OCI-LY7 (cell line): ENCODE results near the gene ABHD1.

Source experiments
- EZH2phosphoT487 ChIP-seq: fragments of 200-600 bp; sonication (generic); IDR thresholded peaks from 2 replicates; pipeline ENCODE4 v1.6.1; 2018; ENCODE audit warnings: low read depth, borderline replicate concordance, mild to moderate bottlenecking, mixed run types, antibody characterized with exemption, low read length, moderate library complexity, mixed read lengths
- TF ChIP-seq, protein P1 (sequence below): fragments of 200-600 bp; sonication (generic); conservative IDR thresholded peaks from 2 replicates; pipeline ENCODE4 v1.5.1; 2014; ENCODE audit warnings: mild to moderate bottlenecking, antibody characterized with exemption, low read length, moderate library complexity, mixed read lengths

DNA sequence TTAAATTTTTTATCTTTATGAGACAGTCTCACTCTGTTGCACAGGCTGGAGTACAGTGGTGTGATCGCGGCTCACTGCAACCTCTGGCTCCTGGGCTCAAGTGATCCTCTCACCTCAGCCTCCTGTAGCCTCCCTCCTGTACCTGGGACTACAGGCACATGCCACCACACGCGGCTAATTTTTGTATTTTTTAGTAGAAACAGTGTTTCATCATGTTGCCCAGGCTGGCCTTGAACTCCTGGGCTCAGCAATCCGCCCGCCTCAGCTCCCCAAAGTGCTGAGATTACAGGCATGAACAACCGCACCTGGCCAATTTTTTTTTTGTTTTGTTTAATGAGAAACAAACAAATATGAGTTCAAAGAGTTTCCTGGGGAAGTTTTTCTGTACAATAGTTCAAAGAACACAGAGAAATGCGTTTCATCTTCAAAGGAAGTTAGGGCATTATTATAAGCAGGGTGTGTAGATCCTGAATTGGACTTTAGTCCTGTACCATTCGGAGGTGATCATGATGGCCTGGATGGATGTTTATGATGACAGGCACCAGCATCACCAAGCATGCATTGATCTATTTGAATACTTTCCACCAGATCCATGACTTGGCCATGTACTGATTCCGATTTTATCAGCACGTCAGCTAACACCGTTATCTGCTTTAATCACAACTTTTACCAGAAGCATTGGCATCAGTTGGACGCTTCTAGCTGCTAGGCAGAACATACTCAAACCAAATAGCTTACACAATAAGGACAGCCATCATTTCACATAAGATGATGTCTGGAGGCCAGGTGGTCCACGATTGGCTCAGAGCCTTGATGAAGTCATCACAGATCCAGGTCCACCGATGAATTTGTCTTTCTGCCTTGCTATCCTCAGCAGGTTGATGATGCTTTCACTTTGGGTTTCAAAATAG lies 54.1 kb downstream of the ABHD1 start:
- TF ChIP-seq, protein P1, sequence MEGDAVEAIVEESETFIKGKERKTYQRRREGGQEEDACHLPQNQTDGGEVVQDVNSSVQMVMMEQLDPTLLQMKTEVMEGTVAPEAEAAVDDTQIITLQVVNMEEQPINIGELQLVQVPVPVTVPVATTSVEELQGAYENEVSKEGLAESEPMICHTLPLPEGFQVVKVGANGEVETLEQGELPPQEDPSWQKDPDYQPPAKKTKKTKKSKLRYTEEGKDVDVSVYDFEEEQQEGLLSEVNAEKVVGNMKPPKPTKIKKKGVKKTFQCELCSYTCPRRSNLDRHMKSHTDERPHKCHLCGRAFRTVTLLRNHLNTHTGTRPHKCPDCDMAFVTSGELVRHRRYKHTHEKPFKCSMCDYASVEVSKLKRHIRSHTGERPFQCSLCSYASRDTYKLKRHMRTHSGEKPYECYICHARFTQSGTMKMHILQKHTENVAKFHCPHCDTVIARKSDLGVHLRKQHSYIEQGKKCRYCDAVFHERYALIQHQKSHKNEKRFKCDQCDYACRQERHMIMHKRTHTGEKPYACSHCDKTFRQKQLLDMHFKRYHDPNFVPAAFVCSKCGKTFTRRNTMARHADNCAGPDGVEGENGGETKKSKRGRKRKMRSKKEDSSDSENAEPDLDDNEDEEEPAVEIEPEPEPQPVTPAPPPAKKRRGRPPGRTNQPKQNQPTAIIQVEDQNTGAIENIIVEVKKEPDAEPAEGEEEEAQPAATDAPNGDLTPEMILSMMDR = no peak
- no peak for TF ChIP-seq EZH2phosphoT487
